Suprapubic skin (tissue), 3 donors: ENCODE results near the gene SELENOF.

Source experiments
- CTCF ChIP-seq, 2 donors: fragments of 200-600 bp in 1 of 2; fragments of 450-650 bp in 1 of 2; sonication (generic) in 1 of 2; IDR thresholded peaks; one replicate each; pipeline ENCODE4 v1.5.1; 2016 to 2019; ENCODE audit warnings: antibody characterized with exemption in 2 of 2, mild to moderate bottlenecking in 1 of 2, moderate library complexity in 1 of 2
- POLR2A ChIP-seq, 2 donors: fragments of 450-650 bp; IDR thresholded peaks; one replicate each; pipeline ENCODE4 v1.6.1; 2017; ENCODE audit warnings: antibody characterized with exemption in 2 of 2, mild to moderate bottlenecking in 2 of 2, moderate library complexity in 2 of 2

- TF ChIP-seq CTCF (IDR thresholded peaks at IDR 0.05) = no peak
- no peak for TF ChIP-seq POLR2A (IDR thresholded peaks at IDR 0.05)
These were observed 41.8 kb downstream of the SELENOF start for GRCh38 chr1:86872086-86872485.
